T-cell (primary cell): ENCODE data around the gene PSAP. TPM values are rescaled to one million over a fixed set of nuclear protein-coding genes. Genes with fewer than 3 reads are reported as not detected.

ENCODE experiments used
- ATAC-seq, 4 experiments: fragments of 200-7000 bp in 3 of 4; fragments of 150-1000 bp in 1 of 4; cut with Tn5 transposase; replicated peaks in 1 of 4; 1 replicate in 3 of 4; 2 replicates in 1 of 4; pipeline ENCODE4 v1.10.0; 2021; ENCODE audit warnings: moderate library complexity in 3 of 4, mild to moderate bottlenecking in 2 of 4, moderate number of reproducible peaks in 1 of 4
- CTCF ChIA-PET, 2 donors: fragments of 300-600 bp; sonication (Branson Sonifier 250); formaldehyde crosslinking; loops; one replicate each; lab custom pipeline; 2022; ENCODE audit warnings: antibody characterized with exemption in 2 of 2; lab: Charles Lee
- POLR2A ChIA-PET, 2 donors: fragments of 300-600 bp; sonication (Branson Sonifier 250); formaldehyde crosslinking; loops; one replicate each; lab custom pipeline; 2022; ENCODE audit warnings: antibody characterized with exemption in 2 of 2; lab: Charles Lee
- DNase-seq, 35 experiments: peaks; one replicate each; pipeline versions ENCODE4 v3.0.0 to v3.0.0-alpha.2; 2013 to 2023
- H3K27ac ChIP-seq: one replicate; pipeline ENCODE4 v1.5.1; 2013; ENCODE audit warnings: low read length
- H3K27me3 ChIP-seq, 2 experiments: replicated peaks in 1 of 2; 1 replicate in 1 of 2; 2 replicates in 1 of 2; pipeline versions ENCODE4 v1.6.1 to v1.7.0; 2013; ENCODE audit warnings: low read length in 1 of 2, mixed read lengths in 1 of 2; ENCODE audit not compliant: control insufficient read depth in 2 of 2, insufficient read depth in 2 of 2; ENCODE audit errors: extremely low read depth in 1 of 2
- H3K36me3 ChIP-seq, 2 donors: 1 replicate in 1 of 2; 2 replicates in 1 of 2; pipeline versions ENCODE4 v1.6.1 to v1.7.0; 2013; ENCODE audit warnings: low read length in 1 of 2; ENCODE audit not compliant: control insufficient read depth in 2 of 2, insufficient read depth in 1 of 2; ENCODE audit errors: extremely low read depth in 1 of 2
- H3K4me1 ChIP-seq, 2 experiments: 1 replicate in 1 of 2; 2 replicates in 1 of 2; pipeline versions ENCODE4 v1.6.1 to v1.7.0; 2013; ENCODE audit warnings: low read length in 2 of 2, mixed read lengths in 1 of 2; ENCODE audit not compliant: insufficient read depth in 2 of 2, control insufficient read depth in 1 of 2; ENCODE audit errors: extremely low read depth in 1 of 2
- H3K4me3 ChIP-seq, 2 donors: 1 replicate in 1 of 2; 2 replicates in 1 of 2; pipeline versions ENCODE4 v1.5.1 to v1.7.0; 2013; ENCODE audit warnings: mild to moderate bottlenecking in 2 of 2, low read length in 1 of 2, moderate library complexity in 1 of 2; ENCODE audit not compliant: control insufficient read depth in 1 of 2; ENCODE audit errors: extremely low read depth in 1 of 2
- H3K9me3 ChIP-seq: 2 replicates; pipeline ENCODE4 v1.7.0; 2013
- H3K27ac Mint-ChIP-seq, 2 donors: one replicate each; pipeline ENCODE4 v1.8.0; 2020 to 2021; ENCODE audit warnings: mild to moderate bottlenecking in 2 of 2, mixed read lengths in 2 of 2
- H3K27me3 Mint-ChIP-seq, 2 donors: one replicate each; pipeline ENCODE4 v1.8.0; 2021 to 2022; ENCODE audit warnings: mixed read lengths in 2 of 2
- H3K36me3 Mint-ChIP-seq: one replicate; pipeline ENCODE4 v1.8.0; 2021; ENCODE audit warnings: mixed read lengths
- H3K4me1 Mint-ChIP-seq, 3 donors: one replicate each; pipeline ENCODE4 v1.8.0; 2020 to 2022; ENCODE audit warnings: mixed read lengths in 3 of 3, mild to moderate bottlenecking in 1 of 3
- H3K4me3 Mint-ChIP-seq, 3 donors: one replicate each; pipeline ENCODE4 v1.8.0; 2020 to 2022; ENCODE audit warnings: mild to moderate bottlenecking in 3 of 3, mixed read lengths in 3 of 3, moderate library complexity in 3 of 3
- H3K9me3 Mint-ChIP-seq, 3 donors: one replicate each; pipeline ENCODE4 v1.8.0; 2020 to 2022; ENCODE audit warnings: mixed read lengths in 3 of 3
- WGBS: methylation state at CpG from one replicate; pipeline ENCODE4 v1.1.5; 2013; ENCODE audit warnings: missing lambda C conversion rate; ENCODE audit not compliant: insufficient coverage; 5-methylcytosine and 5-hydroxymethylcytosine counted together
- total RNA-seq, 35 experiments: library from RNA in 6 of 35; stranded (reverse) in 6 of 35; fragments of 120-200 nt in 1 of 35; gene quantifications; one replicate each; pipeline versions ENCODE4 v1.2.1 to v1.2.4 and lab custom pipeline; 2013 to 2026

PSAP gene
- total RNA-seq, 5 donors from 2014 or later (not counting 1 experiment from before 2014, with no cell fraction given), result 155 to 208 (median 190) TPM

DNA sequence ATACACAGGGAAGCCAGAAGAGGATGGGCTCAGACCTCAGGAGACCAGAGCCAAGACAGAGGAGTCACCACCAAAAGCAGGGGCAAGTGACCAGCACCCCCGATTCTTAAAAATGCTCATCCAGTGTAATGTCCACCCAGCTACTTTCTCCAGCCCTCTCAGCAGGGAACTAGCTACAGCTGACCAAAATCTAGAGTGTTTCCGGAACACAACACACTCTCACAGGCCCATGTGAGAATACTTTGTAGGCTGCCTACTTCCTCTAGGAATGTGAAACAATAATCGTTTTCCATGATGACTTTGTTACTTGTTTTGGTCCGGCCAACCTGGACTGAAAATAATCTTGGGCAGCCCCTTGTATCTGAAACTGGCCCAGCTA, 14.5 kb downstream of the PSAP start:
- H3K4me1 Mint-ChIP-seq, result peaks cover 51 to 67% (median 57%) of the 10 kb centered on the region in 3 donors
- Histone ChIP-seq H3K27me3 (no peaks in the 10 kb centered on the region), H3K27ac (no peak overlapping the region), H3K4me1 (peaks cover 0 to 49% of the 10 kb centered on the region in 2 experiments), H3K4me3 (no peak overlapping the region), H3K9me3 (no peaks in the 10 kb centered on the region), H3K36me3 (peaks cover 15 to 27% of the 10 kb centered on the region in 2 donors)
- H3K4me3 Mint-ChIP-seq, result peak overlapping the region in 1 of 3 donors; percentile 45
- ChIA-PET CTCF (no interaction called here), POLR2A (no interaction called here)
- H3K9me3 Mint-ChIP-seq, result no peaks in the 10 kb centered on the region
- H3K36me3 Mint-ChIP-seq, result peaks cover 18% of the 10 kb centered on the region
- ATAC-seq (no peak), DNase-seq (no peak)
- 91% methylated on average over 4 of the region's 4 CpGs for WGBS
- H3K27me3 Mint-ChIP-seq, result no peaks in the 10 kb centered on the region
- peak overlapping the region in 1 of 2 donors; percentile 57 for H3K27ac Mint-ChIP-seq

DNA sequence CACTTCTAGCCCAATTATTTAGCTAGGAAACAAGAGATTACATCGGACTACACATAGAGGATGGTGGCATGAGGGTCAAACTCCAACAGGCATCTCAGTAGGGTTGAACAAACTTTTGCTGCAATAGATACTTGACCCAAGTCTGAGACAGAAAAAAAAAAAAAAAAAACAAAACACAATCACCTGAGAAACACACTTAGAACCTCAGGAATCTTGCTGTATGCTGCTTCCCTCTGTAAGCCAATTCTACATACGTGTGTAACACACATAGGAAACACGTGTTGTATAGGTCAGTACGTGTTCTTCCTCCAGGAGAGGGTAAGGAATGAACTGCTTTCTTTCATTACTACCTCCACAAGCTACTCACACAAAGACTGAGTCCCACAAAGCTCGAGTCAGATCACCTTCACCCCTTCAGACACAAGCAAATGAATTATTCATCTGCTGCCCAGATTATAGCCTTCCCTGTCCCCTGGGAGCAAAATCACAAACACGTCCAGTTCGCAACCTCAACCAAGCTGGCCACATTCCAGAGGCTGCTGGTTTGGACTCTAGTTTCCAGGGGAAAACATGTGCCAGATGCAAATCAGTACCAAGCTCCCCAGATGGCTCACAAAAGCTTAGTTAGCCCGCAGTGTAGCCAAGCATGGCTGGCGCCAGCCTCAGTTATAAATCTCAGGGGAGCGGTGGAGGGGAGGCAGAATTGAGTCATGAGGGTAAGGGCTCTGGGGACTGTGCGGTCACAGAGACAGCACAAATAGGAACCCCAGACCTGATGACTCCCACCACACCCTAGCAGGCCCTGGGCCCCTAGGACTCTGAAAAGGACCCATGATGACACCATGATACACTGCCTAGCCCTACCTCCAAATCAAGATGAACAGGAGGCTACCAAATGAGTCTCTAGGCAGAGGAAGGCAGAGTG, 15.1 kb downstream of the PSAP start:
- Mint-ChIP-seq H3K9me3 (no peaks in the 10 kb centered on the region), H3K36me3 (peaks cover 22% of the 10 kb centered on the region), H3K4me1 (peaks cover 48 to 62% (median 53%) of the 10 kb centered on the region in 3 donors), H3K27ac (peak overlapping the region in 1 of 2 donors; percentile 57), H3K4me3 (peak overlapping the region in 1 of 3 donors; percentile 45), H3K27me3 (no peaks in the 10 kb centered on the region)
- ChIA-PET POLR2A (interaction anchor here in 1 of 2 donors (0.6 kb wide), 2 partner anchors 18 to 92 kb away, joined by 3 to 6 read pairs; no protein-coding TSS in a partner anchor), CTCF (no interaction called here)
- Histone ChIP-seq H3K9me3 (no peaks in the 10 kb centered on the region), H3K27me3 (no peaks in the 10 kb centered on the region), H3K36me3 (peaks cover 22 to 33% of the 10 kb centered on the region in 2 donors), H3K27ac (no peak overlapping the region), H3K4me1 (peaks cover 0 to 45% of the 10 kb centered on the region in 2 experiments), H3K4me3 (no peak overlapping the region)
- 83% methylated on average over 4 of the region's 11 CpGs for WGBS
- DNase-seq, result peak in 1 of 35 experiments; percentile 22
- peak in 2 of 4 experiments; percentile 20 to 35 for ATAC-seq

DNA sequence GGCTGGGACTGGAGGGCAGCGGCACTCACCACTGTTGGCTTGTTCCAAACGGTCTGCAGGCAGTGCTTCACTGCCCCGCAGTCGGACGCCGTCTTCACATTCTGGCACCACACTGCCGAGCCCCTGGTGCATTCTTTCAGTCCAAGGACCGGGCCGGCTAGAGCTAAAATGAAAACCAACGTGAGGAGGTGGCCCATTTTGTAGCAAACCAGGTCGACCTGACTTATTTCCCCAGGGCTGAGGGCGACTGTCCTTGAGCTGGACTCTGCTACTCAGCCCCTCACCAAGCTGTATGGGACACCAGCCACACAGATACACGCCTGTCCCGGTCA, 16.7 kb downstream of the PSAP start:
- no peaks in the 10 kb centered on the region for H3K27me3 ChIP-seq
- H3K36me3 Mint-ChIP-seq, result peaks cover 36% of the 10 kb centered on the region
- H3K9me3 ChIP-seq, result no peaks in the 10 kb centered on the region
- H3K9me3 Mint-ChIP-seq, result no peaks in the 10 kb centered on the region
- no peak overlapping the region for H3K4me3 Mint-ChIP-seq
- peaks cover 34 to 49% (median 40%) of the 10 kb centered on the region in 3 donors for H3K4me1 Mint-ChIP-seq
- ChIA-PET POLR2A (interaction anchor here in 1 of 2 donors (0.6 kb wide), 1 partner anchor 12 kb away, joined by 10 read pairs; no protein-coding TSS in a partner anchor), CTCF (no interaction called here)
- H3K27me3 Mint-ChIP-seq, result no peaks in the 10 kb centered on the region
- no peak overlapping the region for H3K27ac ChIP-seq
- DNase-seq (no peak), ATAC-seq (no peak)
- H3K27ac Mint-ChIP-seq, result no peak overlapping the region
- no peak overlapping the region for H3K4me3 ChIP-seq
- H3K4me1 ChIP-seq, result peaks cover 0 to 36% of the 10 kb centered on the region in 2 experiments
- H3K36me3 ChIP-seq, result peaks cover 30 to 45% of the 10 kb centered on the region in 2 donors
- 91% methylated on average over 12 of the region's 14 CpGs for WGBS

DNA sequence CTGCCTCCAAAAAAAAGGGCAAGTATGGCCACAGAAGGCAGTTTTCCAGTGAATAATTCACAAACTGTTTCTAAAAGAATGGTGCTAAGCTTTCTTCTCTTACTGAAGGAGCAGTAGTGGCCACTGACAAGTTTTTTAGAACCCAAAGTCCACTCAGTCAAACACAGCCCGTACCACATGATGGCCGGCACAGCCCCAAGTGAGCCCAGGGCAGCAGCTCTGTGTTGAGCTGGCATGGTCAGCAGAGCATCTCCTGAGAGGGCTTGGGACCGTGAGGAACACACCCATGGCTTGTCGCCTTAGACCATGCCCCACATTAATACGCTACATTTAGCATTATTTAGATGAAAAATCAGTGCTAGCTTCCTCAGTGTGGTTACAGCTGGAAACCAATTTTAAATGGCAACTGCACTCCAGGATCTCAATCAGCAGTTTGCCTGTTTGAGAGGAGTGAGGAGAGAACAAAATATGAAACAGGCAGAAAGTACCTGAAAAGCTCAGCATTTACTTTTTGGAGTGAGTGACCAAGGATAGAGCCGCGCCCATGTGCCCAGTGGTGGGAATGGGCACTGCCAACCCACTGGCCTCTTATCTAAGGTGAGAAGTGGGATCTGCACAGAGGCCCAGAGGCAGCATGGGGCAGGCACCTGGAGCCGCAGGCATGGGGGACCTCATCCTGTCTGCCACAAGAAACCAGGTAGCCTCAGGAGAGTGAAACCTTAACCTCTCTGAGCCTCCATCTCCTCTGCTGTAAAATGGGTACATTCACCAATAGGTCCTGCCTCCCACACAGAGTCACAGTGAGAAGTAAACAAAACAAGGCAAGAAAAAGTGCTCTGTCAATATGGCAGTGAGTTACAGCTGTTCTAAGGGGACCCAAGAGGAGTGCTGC, 17.4 kb downstream of the PSAP start:
- H3K4me1 Mint-ChIP-seq, result peaks cover 34 to 45% (median 36%) of the 10 kb centered on the region in 3 donors
- H3K27ac Mint-ChIP-seq, result peak overlapping the region in 1 of 2 donors; percentile 39
- H3K36me3 Mint-ChIP-seq, result peaks cover 42% of the 10 kb centered on the region
- H3K4me1 ChIP-seq, result peaks cover 0 to 32% of the 10 kb centered on the region in 2 experiments
- H3K9me3 ChIP-seq, result no peaks in the 10 kb centered on the region
- H3K27me3 Mint-ChIP-seq, result no peaks in the 10 kb centered on the region
- no peak overlapping the region for H3K4me3 Mint-ChIP-seq
- DNase-seq (no peak), ATAC-seq (no peak)
- ChIA-PET CTCF (no interaction called here), POLR2A (no interaction called here)
- no peaks in the 10 kb centered on the region for H3K9me3 Mint-ChIP-seq
- H3K27me3 ChIP-seq, result no peaks in the 10 kb centered on the region
- H3K27ac ChIP-seq, result no peak overlapping the region
- WGBS, result 95% methylated on average over 5 of the region's 8 CpGs
- H3K4me3 ChIP-seq, result no peak overlapping the region
- peaks cover 33 to 51% of the 10 kb centered on the region in 2 donors for H3K36me3 ChIP-seq

DNA sequence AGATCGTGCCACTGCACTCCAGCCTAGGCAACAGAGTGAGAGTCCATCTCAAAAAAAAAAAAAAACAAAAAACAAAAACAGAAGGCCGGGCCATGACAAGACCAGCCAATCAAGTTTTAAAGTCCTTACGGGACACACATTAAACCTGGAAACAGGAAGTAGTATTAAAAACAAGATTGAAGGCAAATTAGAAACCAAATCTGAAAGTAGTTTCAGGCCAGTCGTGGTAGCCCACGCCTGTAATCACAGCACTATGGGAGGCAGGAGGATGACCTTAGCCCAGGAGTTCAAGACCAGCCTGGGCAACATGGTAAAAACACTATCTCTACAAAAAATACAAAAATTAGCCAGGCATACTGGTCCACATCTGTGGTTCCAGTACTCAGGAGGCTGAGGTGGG, 18.1 kb downstream of the PSAP start:
- Mint-ChIP-seq H3K9me3 (no peaks in the 10 kb centered on the region), H3K4me3 (no peak overlapping the region), H3K4me1 (peaks cover 26 to 37% (median 29%) of the 10 kb centered on the region in 3 donors), H3K27ac (peak overlapping the region in 1 of 2 donors; percentile 39), H3K36me3 (peaks cover 42% of the 10 kb centered on the region), H3K27me3 (no peaks in the 10 kb centered on the region)
- DNase-seq, result no peak
- ATAC-seq, result no peak
- no peaks in the 10 kb centered on the region for H3K9me3 ChIP-seq
- CTCF ChIA-PET, result no interaction called here
- WGBS, result no CpG with 5 or more reads among the region's 5 CpGs
- POLR2A ChIA-PET, result no interaction called here
- H3K4me3 ChIP-seq, result no peak overlapping the region
- peaks cover 0 to 26% of the 10 kb centered on the region in 2 experiments for H3K4me1 ChIP-seq
- H3K27me3 ChIP-seq, result no peaks in the 10 kb centered on the region
- H3K27ac ChIP-seq, result no peak overlapping the region
- H3K36me3 ChIP-seq, result peaks cover 35 to 57% of the 10 kb centered on the region in 2 donors
